Upper lobe of left lung (tissue), 6 donors: ENCODE measurements around the gene HNF4A. TPM values are rescaled to one million over a fixed set of nuclear protein-coding genes. Genes with fewer than 3 reads are reported as not detected.

Experiments used
- ATAC-seq, 2 donors: fragments of 200-7000 bp; cut with Tn5 transposase; one replicate each; pipeline ENCODE4 v1.9.1; 2022; ENCODE audit warnings: mild to moderate bottlenecking in 2 of 2, moderate library complexity in 2 of 2; ENCODE audit not compliant: low FRiP score in 2 of 2
- DNase-seq, 2 donors: peaks; one replicate each; pipeline ENCODE4 v3.0.0-alpha.2; 2019 to 2020
- H3K27ac ChIP-seq, 4 donors: fragments of 200-600 bp; sonication (generic); one replicate each; pipeline ENCODE4 v1.5.1; 2016 to 2019
- H3K27me3 ChIP-seq, 4 donors: fragments of 200-600 bp; sonication (generic); one replicate each; pipeline ENCODE4 v1.5.1; 2017 to 2019
- H3K36me3 ChIP-seq, 4 donors: fragments of 200-600 bp; sonication (generic); one replicate each; pipeline ENCODE4 v1.5.1; 2016 to 2019
- H3K4me1 ChIP-seq, 4 donors: fragments of 200-600 bp; sonication (generic); one replicate each; pipeline ENCODE4 v1.5.1; 2018 to 2019
- H3K4me3 ChIP-seq, 4 donors: fragments of 200-600 bp; sonication (generic); one replicate each; pipeline ENCODE4 v1.5.1; 2017 to 2019; ENCODE audit warnings: mild to moderate bottlenecking in 2 of 4, moderate library complexity in 1 of 4
- H3K9me3 ChIP-seq, 4 donors: fragments of 200-600 bp; sonication (generic); one replicate each; pipeline ENCODE4 v1.5.1; 2018 to 2019
- CTCF ChIP-seq, 6 experiments: fragments of 450-650 bp in 4 of 6; fragments of 200-600 bp in 2 of 6; sonication (generic) in 2 of 6; IDR thresholded peaks; one replicate each; pipeline ENCODE4 v1.5.1; 2016 to 2019; ENCODE audit warnings: antibody characterized with exemption in 6 of 6
- EP300 ChIP-seq, 4 donors: sonication (generic); formaldehyde crosslinking; IDR thresholded peaks; one replicate each; pipeline ENCODE4 v1.5.1; 2017; ENCODE audit warnings: antibody characterized with exemption in 4 of 4, control low read depth in 2 of 4
- POLR2A ChIP-seq, 4 donors: fragments of 450-650 bp; IDR thresholded peaks; one replicate each; pipeline ENCODE4 v1.5.1; 2016 to 2017; ENCODE audit warnings: antibody characterized with exemption in 4 of 4, mild to moderate bottlenecking in 2 of 4
- POLR2AphosphoS5 ChIP-seq, 2 donors: sonication (generic); formaldehyde crosslinking; IDR thresholded peaks; one replicate each; pipeline ENCODE4 v1.5.1; 2017; ENCODE audit warnings: antibody characterized with exemption in 2 of 2
- WGBS, 2 donors: methylation state at CpG; one replicate each; pipeline ENCODE4 v1.1.5; 2017 to 2018; 5-methylcytosine and 5-hydroxymethylcytosine counted together
- total RNA-seq, 6 donors: library from RNA; depleted of rRNA in 4 of 6; stranded (reverse); fragments of >200 nt in 4 of 6; gene quantifications; one replicate each; pipeline versions ENCODE4 v1.1.0 to v1.2.1, GENCODE V29; 2016 to 2021
- donor health status: DM: no; HTN: no; CAD: no; lungs with moderate emphysema.
- donor health status: DM: no; HTN: yes; CAD: no; lungs with severe emphysema.

HNF4A gene
- total RNA-seq, 6 donors from 2014 or later: under 0.01 to 0.74 (median 0.45) TPM; not detected in 2

- Histone ChIP-seq H3K4me3 (no peak overlapping the region), H3K27ac (no peak overlapping the region), H3K4me1 (peaks cover 0 to 4% (median 0%) of the 10 kb centered on the region in 4 donors), H3K9me3 (no peaks in the 10 kb centered on the region), H3K36me3 (no peaks in the 10 kb centered on the region), H3K27me3 (no peaks in the 10 kb centered on the region)
- ATAC-seq: no peak
- WGBS, 2 donors: 69 to 72% methylated on average over 9 to 11 of the region's 11 CpGs
- TF ChIP-seq POLR2AphosphoS5 (IDR thresholded peaks at IDR 0.05) (no peak), EP300 (IDR thresholded peaks at IDR 0.05) (no peak), CTCF (IDR thresholded peaks at IDR 0.05) (no peak), POLR2A (IDR thresholded peaks at IDR 0.05) (no peak)
- DNase-seq: no peak
Observed at GRCh38 chr20:44395461-44396340, 40.2 kb downstream of the HNF4A start.

- H3K36me3 ChIP-seq: no peaks in the 10 kb centered on the region
- WGBS, 2 donors: 60 to 71% methylated on average over 8 of the region's 8 CpGs
- no peaks in the 10 kb centered on the region for H3K27me3 ChIP-seq
- no peak for ATAC-seq
- H3K4me1 ChIP-seq: peaks cover 0 to 4% (median 0%) of the 10 kb centered on the region in 4 donors
- H3K27ac ChIP-seq: no peak overlapping the region
- DNase-seq: no peak
- TF ChIP-seq EP300 (IDR thresholded peaks at IDR 0.05) (no peak), POLR2A (IDR thresholded peaks at IDR 0.05) (no peak), POLR2AphosphoS5 (IDR thresholded peaks at IDR 0.05) (no peak), CTCF (IDR thresholded peaks at IDR 0.05) (no peak)
- no peaks in the 10 kb centered on the region for H3K9me3 ChIP-seq
- no peak overlapping the region for H3K4me3 ChIP-seq
Observed at GRCh38 chr20:44396369-44397130, 41.1 kb downstream of the HNF4A start.

GRCh38 chr20:44398335-44398734, 42.8 kb downstream of the HNF4A start:
- no peak for ATAC-seq

GRCh38 chr20:44399446-44399845, 43.9 kb downstream of the HNF4A start:
- H3K27ac ChIP-seq: no peak overlapping the region
- H3K4me3 ChIP-seq: no peak overlapping the region
- no peak for DNase-seq
- WGBS, 2 donors: 86 to 88% methylated on average over 3 of the region's 3 CpGs
- ATAC-seq: no peak
- TF ChIP-seq EP300 (IDR thresholded peaks at IDR 0.05) (no peak), POLR2AphosphoS5 (IDR thresholded peaks at IDR 0.05) (no peak), CTCF (IDR thresholded peaks at IDR 0.05) (no peak)
- H3K9me3 ChIP-seq: no peaks in the 10 kb centered on the region
- H3K27me3 ChIP-seq: no peaks in the 10 kb centered on the region
- no peaks in the 10 kb centered on the region for H3K4me1 ChIP-seq
- H3K36me3 ChIP-seq: no peaks in the 10 kb centered on the region

More at GRCh38 chr20:44398335-44398734, 42.8 kb downstream of the HNF4A start:
- Histone ChIP-seq H3K9me3 (no peaks in the 10 kb centered on the region), H3K27ac (no peak overlapping the region), H3K4me1 (peaks cover 0 to 4% (median 0%) of the 10 kb centered on the region in 4 donors), H3K36me3 (no peaks in the 10 kb centered on the region), H3K4me3 (no peak overlapping the region), H3K27me3 (no peaks in the 10 kb centered on the region)
- DNase-seq: no peak
- TF ChIP-seq EP300 (IDR thresholded peaks at IDR 0.05): no peak
- no peak for TF ChIP-seq POLR2AphosphoS5 (IDR thresholded peaks at IDR 0.05)
- TF ChIP-seq POLR2A (IDR thresholded peaks at IDR 0.05): no peak
- no peak for TF ChIP-seq CTCF (IDR thresholded peaks at IDR 0.05)
- 67 to 83% methylated on average over 2 of the region's 2 CpGs for WGBS, 2 donors
